ENCODE results near the gene EIF4ENIF1. TPM values are rescaled to one million over a fixed set of nuclear protein-coding genes. Genes with fewer than 3 reads are reported as not detected.
A peak's percentile ranks its signal among the peaks of the same experiment; 100 is the strongest.

Gene EIF4ENIF1
- total RNA-seq, 3 donors from 2014 or later: 25.0 to 42.0 (median 33.9) TPM

DNA sequence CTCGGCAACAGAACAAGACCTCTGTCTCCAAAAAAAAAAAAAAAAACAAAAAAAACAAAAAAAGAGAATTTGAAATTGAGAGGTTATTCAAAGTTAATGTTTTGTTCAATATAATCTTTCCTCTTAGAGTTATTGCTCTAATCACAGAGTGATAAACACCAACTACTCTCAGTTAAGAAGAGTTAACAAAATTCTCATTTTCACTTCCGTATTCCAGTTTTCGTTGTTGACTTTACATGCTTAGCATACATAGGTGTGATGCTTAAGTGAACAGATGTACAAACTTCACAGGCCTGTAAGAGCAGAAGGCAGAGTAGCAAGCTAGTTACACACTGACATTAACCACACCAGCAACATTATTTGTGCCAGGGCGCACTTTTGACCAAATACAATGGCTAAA is 12.3 kb downstream of the EIF4ENIF1 start:
- no peak overlapping the region for H3K4me3 ChIP-seq
- ATAC-seq (peak; percentile 94), DNase-seq (peak in 1 of 3 donors; percentile 22)
- no peaks in the 10 kb centered on the region for H3K9me3 ChIP-seq
- intact Hi-C loops (cut with DNase I, micrococcal nuclease): no loop called here
- no peak for TF ChIP-seq CTCF (IDR thresholded peaks at IDR 0.05)
- no peaks in the 10 kb centered on the region for H3K36me3 ChIP-seq (ENCODE audit: low read depth)
- H3K4me1 ChIP-seq (ENCODE audit: low read depth): peaks cover 4% of the 10 kb centered on the region

- Histone ChIP-seq H3K4me1 (ENCODE audit: low read depth) (peaks cover 4% of the 10 kb centered on the region), H3K9me3 (no peaks in the 10 kb centered on the region), H3K4me3 (no peak overlapping the region), H3K36me3 (ENCODE audit: low read depth) (no peaks in the 10 kb centered on the region)
- ATAC-seq (no peak), DNase-seq (no peak)
- TF ChIP-seq CTCF (IDR thresholded peaks at IDR 0.05): no peak
- intact Hi-C loops (cut with DNase I, micrococcal nuclease): no loop called here
Measured at GRCh38 chr22:31475800-31476199, 13.8 kb downstream of the EIF4ENIF1 start.

- intact Hi-C loops (cut with DNase I, micrococcal nuclease): no loop called here
- Histone ChIP-seq H3K4me1 (ENCODE audit: low read depth) (peaks cover 4% of the 10 kb centered on the region), H3K36me3 (ENCODE audit: low read depth) (no peaks in the 10 kb centered on the region), H3K4me3 (no peak overlapping the region), H3K9me3 (no peaks in the 10 kb centered on the region)
- no peak for DNase-seq
- ATAC-seq: no peak
- TF ChIP-seq CTCF (IDR thresholded peaks at IDR 0.05): no peak
Measured at GRCh38 chr22:31474743-31475142, 14.9 kb downstream of the EIF4ENIF1 start.

GRCh38 chr22:31465307-31465706 is 24.3 kb downstream of the EIF4ENIF1 start:
- no peak for ATAC-seq
- TF ChIP-seq CTCF (IDR thresholded peaks at IDR 0.05): no peak
- no peak for DNase-seq
- intact Hi-C loops (cut with DNase I, micrococcal nuclease): no loop called here
- H3K4me3 ChIP-seq: no peak overlapping the region
- no peaks in the 10 kb centered on the region for H3K4me1 ChIP-seq (ENCODE audit: low read depth)
- H3K36me3 ChIP-seq (ENCODE audit: low read depth): no peaks in the 10 kb centered on the region
- no peaks in the 10 kb centered on the region for H3K9me3 ChIP-seq

- no peaks in the 10 kb centered on the region for H3K36me3 ChIP-seq (ENCODE audit: low read depth)
- intact Hi-C loops (cut with DNase I, micrococcal nuclease): no loop called here
- no peak for TF ChIP-seq CTCF (IDR thresholded peaks at IDR 0.05)
- no peak overlapping the region for H3K4me3 ChIP-seq
- ATAC-seq (no peak), DNase-seq (no peak)
- H3K4me1 ChIP-seq (ENCODE audit: low read depth): no peaks in the 10 kb centered on the region
- H3K9me3 ChIP-seq: no peaks in the 10 kb centered on the region
Measured at GRCh38 chr22:31461699-31462098, 27.9 kb downstream of the EIF4ENIF1 start.
